Endothelial cell of umbilical vein (primary cell): Measurements from ENCODE around the gene PPA2. TPM values are rescaled to one million over a fixed set of nuclear protein-coding genes. Genes with fewer than 3 reads are reported as not detected.

Experiments
- BruUV-seq: library from RNA; stranded (reverse); fragments of 400-500 nt; replicated peaks from 2 replicates; lab custom pipeline; 2021; lab: Mats Ljungman, UMichigan
- CTCF ChIA-PET: fragments of 300-600, 350-600 bp; sonication (Branson Sonifier 250); formaldehyde crosslinking; loops from one replicate; lab custom pipeline; 2021; ENCODE audit warnings: antibody characterized with exemption, inconsistent platforms; lab: Charles Lee
- POLR2A ChIA-PET: fragments of 300-600, 350-600 bp; sonication (Branson Sonifier 250); formaldehyde crosslinking; loops from one replicate; lab custom pipeline; 2021; ENCODE audit warnings: antibody characterized with exemption, inconsistent platforms; lab: Charles Lee
- DNase-seq: peaks from one replicate; pipeline ENCODE4 v3.0.0-alpha.2; 2011; ENCODE audit warnings: low read depth, low spot score
- FAIRE-seq: peaks from 2 replicates; lab custom pipeline; 2011; peaks lifted over from hg19 to GRCh38; lab: Jason Lieb, UNC
- H2AFZ ChIP-seq: 2 replicates; pipeline ENCODE4 v1.6.0; 2012; ENCODE audit warnings: low read depth, low read length, control low read depth, inconsistent platforms
- H3K27ac ChIP-seq: 2 replicates; pipeline ENCODE4 v1.5.1; 2011; ENCODE audit warnings: low read depth, mild to moderate bottlenecking, control low read depth, low read length, moderate library complexity; ENCODE audit not compliant: insufficient read depth
- H3K27me3 ChIP-seq, 2 experiments: 2 replicates each; pipeline versions ENCODE4 v1.6.0 to v1.6.1; 2011; ENCODE audit warnings: low read length in 2 of 2, mixed read lengths in 1 of 2; ENCODE audit not compliant: control insufficient read depth in 2 of 2, insufficient read depth in 2 of 2
- H3K36me3 ChIP-seq, 2 experiments: 2 replicates in 1 of 2; 3 replicates in 1 of 2; pipeline ENCODE4 v1.5.1; 2011; ENCODE audit warnings: low read length in 2 of 2, mild to moderate bottlenecking in 1 of 2, moderate library complexity in 1 of 2; ENCODE audit not compliant: control insufficient read depth in 2 of 2, insufficient read depth in 2 of 2; ENCODE audit errors: extremely low read depth in 1 of 2
- H3K4me1 ChIP-seq: 3 replicates; pipeline ENCODE4 v1.5.1; 2011; ENCODE audit warnings: mild to moderate bottlenecking, low read length; ENCODE audit not compliant: control insufficient read depth, insufficient read depth; ENCODE audit errors: extremely low read depth
- H3K4me2 ChIP-seq: 2 replicates; pipeline ENCODE4 v1.6.1; 2011; ENCODE audit warnings: low read length, control low read depth, mixed read lengths; ENCODE audit not compliant: insufficient read depth
- H3K4me3 ChIP-seq, 3 experiments: fragments of 200-600 bp in 1 of 3; sonication (generic), shearing (Covaris generic) in 1 of 3; replicated peaks in 1 of 3; 2 replicates each; pipeline ENCODE4 v1.5.1; 2011 to 2016; ENCODE audit warnings: control low read depth in 3 of 3, low read length in 3 of 3, mild to moderate bottlenecking in 2 of 3, inconsistent platforms in 1 of 3, low read depth in 1 of 3, moderate library complexity in 1 of 3; ENCODE audit not compliant: insufficient read depth in 1 of 3
- H3K79me2 ChIP-seq: 2 replicates; pipeline ENCODE4 v1.6.0; 2012; ENCODE audit warnings: low read length, inconsistent platforms; ENCODE audit not compliant: control insufficient read depth, insufficient read depth
- H3K9ac ChIP-seq: replicated peaks from 2 replicates; pipeline ENCODE3; 2011; ENCODE audit warnings: low read length, control low read depth; ENCODE audit not compliant: insufficient read depth; ENCODE audit errors: extremely low read depth
- H3K9me1 ChIP-seq: replicated peaks from 3 replicates; pipeline ENCODE4 v1.6.0; 2011; ENCODE audit warnings: mild to moderate bottlenecking, low read length; ENCODE audit not compliant: control insufficient read depth, insufficient read depth; ENCODE audit errors: extremely low read depth
- H3K9me3 ChIP-seq: replicated peaks from 2 replicates; pipeline ENCODE4 v1.5.1; 2012; ENCODE audit warnings: low read length, inconsistent platforms; ENCODE audit not compliant: control insufficient read depth, insufficient read depth
- H4K20me1 ChIP-seq: replicated peaks from 2 replicates; pipeline ENCODE3; 2011; ENCODE audit warnings: mild to moderate bottlenecking, low read length; ENCODE audit not compliant: control insufficient read depth, insufficient read depth; ENCODE audit errors: extremely low read depth
- EZH2 ChIP-seq: IDR thresholded peaks from 2 replicates; pipeline ENCODE4 v1.6.1; 2012; ENCODE audit warnings: borderline replicate concordance, low read depth, mild to moderate bottlenecking, moderate library complexity, low read length, inconsistent platforms; ENCODE audit not compliant: severe bottlenecking
- FOS ChIP-seq: IDR thresholded peaks from 2 replicates; pipeline ENCODE4 v1.6.1; 2011; ENCODE audit warnings: mild to moderate bottlenecking, low read length, moderate library complexity, borderline replicate concordance; ENCODE audit not compliant: insufficient read depth
- GATA2 ChIP-seq: IDR thresholded peaks from 2 replicates; pipeline ENCODE4 v1.7.0; 2011; ENCODE audit warnings: low read depth, mild to moderate bottlenecking, moderate library complexity, mixed read lengths, low read length; ENCODE audit not compliant: insufficient read length, insufficient read depth
- JUN ChIP-seq: IDR thresholded peaks from 2 replicates; pipeline ENCODE4 v1.6.1; 2011; ENCODE audit warnings: borderline replicate concordance, low read depth; ENCODE audit not compliant: insufficient read length, insufficient read depth
- MAX ChIP-seq: IDR thresholded peaks from 2 replicates; pipeline ENCODE4 v1.6.1; 2011; ENCODE audit not compliant: insufficient read depth, insufficient read length
- MYC ChIP-seq: IDR thresholded peaks from one replicate; pipeline ENCODE4 v1.6.1; 2011; ENCODE audit warnings: mild to moderate bottlenecking, low read depth, low read length
- POLR2A ChIP-seq: IDR thresholded peaks from 2 replicates; pipeline ENCODE4 v1.6.1; 2012; ENCODE audit warnings: low read depth, mild to moderate bottlenecking, control low read depth, low read length
- POLR2AphosphoS5 ChIP-seq: IDR thresholded peaks from 2 replicates; pipeline ENCODE4 v1.6.1; 2012; ENCODE audit warnings: low read depth, mild to moderate bottlenecking, control low read depth, low read length, moderate library complexity; ENCODE audit not compliant: insufficient read depth
- dilution Hi-C: fragments of 300-500 bp; cut with MboI; formaldehyde crosslinking; loops from one replicate; pipeline ENCODE4 v1.15.0; 2019; ENCODE audit warnings: low sequenced_read_pairs; ENCODE audit not compliant: extremely low pct_ligation_motif_present
- intact Hi-C: fragments of 100-400 bp; cut with micrococcal nuclease; formaldehyde crosslinking; loops from one replicate; pipeline ENCODE4 v1.10.0; 2022
- polyA plus RNA-seq, 4 experiments: library from polyadenylated mRNA; depleted of rRNA in 3 of 4; stranded (reverse) in 3 of 4; unstranded in 1 of 4; fragments of >200 nt; gene quantifications; 2 replicates each; pipeline versions ENCODE4 v1.2.1 to v1.2.3, GENCODE V29; 2011 to 2012; ENCODE audit warnings: missing spikeins in 1 of 4
- total RNA-seq: library from RNA; stranded (reverse); gene quantifications from 2 replicates; pipeline ENCODE4 v1.2.3, GENCODE V29; 2021
- TF ChIP-seq, protein P1 (sequence below), 2 donors: IDR thresholded peaks; 1 replicate in 1 of 2; 2 replicates in 1 of 2; pipeline ENCODE4 v1.5.1; 2011; ENCODE audit warnings: low read length in 2 of 2, mild to moderate bottlenecking in 2 of 2, moderate library complexity in 2 of 2, control low read depth in 1 of 2, inconsistent platforms in 1 of 2, low read depth in 1 of 2; ENCODE audit not compliant: insufficient read depth in 1 of 2; ENCODE audit errors: extremely low read depth in 1 of 2

The PPA2 gene
- total and polyA plus RNA-seq, 2 donors (not counting 3 experiments of a cell fraction or from before 2014, with no cell fraction given), result 30.4 to 58.7 TPM

DNA sequence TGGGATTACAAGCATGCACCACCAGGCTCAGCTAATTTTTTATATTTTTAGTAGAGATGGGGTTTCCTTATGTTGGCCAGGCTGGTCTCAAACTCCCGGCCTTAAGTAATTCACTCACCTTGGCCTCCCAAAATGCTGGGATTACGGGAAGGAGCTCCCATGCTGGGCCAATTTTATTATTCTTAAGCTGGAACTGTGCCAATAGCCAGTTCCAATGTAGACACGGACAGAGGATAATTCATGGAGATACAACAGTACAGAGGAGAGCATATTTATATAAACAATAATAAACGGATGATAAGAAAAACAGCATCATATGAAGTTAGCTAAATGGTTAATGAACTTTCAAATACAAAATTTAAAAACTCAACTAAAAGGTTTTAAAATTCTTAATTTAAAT, 87.8 kb downstream of the PPA2 start:
- dilution Hi-C loops (no loop called here), intact Hi-C loops (no loop called here)
- no peaks in the 10 kb centered on the region for H4K20me1 ChIP-seq
- H3K4me1 ChIP-seq, result peaks cover 10% of the 10 kb centered on the region
- H3K4me3 ChIP-seq, result no peak overlapping the region
- no peak overlapping the region for H3K4me2 ChIP-seq
- DNase-seq (no peak), FAIRE-seq (no peak)
- ChIA-PET POLR2A (no interaction called here), CTCF (interaction anchor here (1.0 to 1.8 kb wide), 3 partner anchors 10 to 88 kb away, joined by 3 to 8 read pairs (median 4); partner anchors contain the start of gene PPA2)
- H3K27me3 ChIP-seq, result no peaks in the 10 kb centered on the region
- BruUV-seq, result no TSS peak
- H3K9me3 ChIP-seq, result no peaks in the 10 kb centered on the region
- H3K9me1 ChIP-seq, result no peaks in the 10 kb centered on the region
- no peak overlapping the region for H3K9ac ChIP-seq
- no peak overlapping the region for H3K27ac ChIP-seq
- no peak overlapping the region for H2AFZ ChIP-seq
- no peaks in the 10 kb centered on the region for H3K79me2 ChIP-seq
- H3K36me3 ChIP-seq, result peaks cover 0 to 2% of the 10 kb centered on the region in 2 experiments
- TF ChIP-seq FOS, result no peak
- TF ChIP-seq MYC, result no peak
- no peak for TF ChIP-seq GATA2
- TF ChIP-seq EZH2, result no peak
- TF ChIP-seq MAX, result no peak
- no peak for TF ChIP-seq POLR2AphosphoS5
- TF ChIP-seq, protein P1, sequence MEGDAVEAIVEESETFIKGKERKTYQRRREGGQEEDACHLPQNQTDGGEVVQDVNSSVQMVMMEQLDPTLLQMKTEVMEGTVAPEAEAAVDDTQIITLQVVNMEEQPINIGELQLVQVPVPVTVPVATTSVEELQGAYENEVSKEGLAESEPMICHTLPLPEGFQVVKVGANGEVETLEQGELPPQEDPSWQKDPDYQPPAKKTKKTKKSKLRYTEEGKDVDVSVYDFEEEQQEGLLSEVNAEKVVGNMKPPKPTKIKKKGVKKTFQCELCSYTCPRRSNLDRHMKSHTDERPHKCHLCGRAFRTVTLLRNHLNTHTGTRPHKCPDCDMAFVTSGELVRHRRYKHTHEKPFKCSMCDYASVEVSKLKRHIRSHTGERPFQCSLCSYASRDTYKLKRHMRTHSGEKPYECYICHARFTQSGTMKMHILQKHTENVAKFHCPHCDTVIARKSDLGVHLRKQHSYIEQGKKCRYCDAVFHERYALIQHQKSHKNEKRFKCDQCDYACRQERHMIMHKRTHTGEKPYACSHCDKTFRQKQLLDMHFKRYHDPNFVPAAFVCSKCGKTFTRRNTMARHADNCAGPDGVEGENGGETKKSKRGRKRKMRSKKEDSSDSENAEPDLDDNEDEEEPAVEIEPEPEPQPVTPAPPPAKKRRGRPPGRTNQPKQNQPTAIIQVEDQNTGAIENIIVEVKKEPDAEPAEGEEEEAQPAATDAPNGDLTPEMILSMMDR (IDR thresholded peaks at IDR 0.05; ENCODE audit: extremely low read depth in 1 of 2, insufficient read depth in 1 of 2, low read depth in 1 of 2, low read length in 2 of 2), result no peak
- TF ChIP-seq POLR2A, result no peak
- no peak for TF ChIP-seq JUN
